Measurements from ENCODE around the gene RAC3.

- TF ChIP-seq CTCF (IDR thresholded peaks at IDR 0.05) (no peak), POLR2A (IDR thresholded peaks at IDR 0.05) (peak; percentile 13), POLR2AphosphoS5 (IDR thresholded peaks at IDR 0.05) (peak; percentile 74)
Observed at GRCh38 chr17:82051776-82052637, 20.5 kb downstream of the RAC3 start, which contains the start of the genes GPS1 and RFNG.
